Hindlimb muscle (tissue), 1 donor: ENCODE data around the gene NBR1. TPM values are rescaled to one million over a fixed set of nuclear protein-coding genes. Genes with fewer than 3 reads are reported as not detected.

Source experiments
- polyA plus RNA-seq: library from polyadenylated mRNA; unstranded; fragments of 120-200 nt; gene quantifications from one replicate; pipeline ENCODE4 v1.2.1, GENCODE V29; 2013; ENCODE audit not compliant: insufficient read length

NBR1 gene
- polyA plus RNA-seq, 1 donor: 59.3 TPM

Other genes starting within 250 kb of the NBR1 start
- gene AARSD1, start 206.8 kb upstream of the NBR1 start, polyA plus RNA-seq: 56.9 TPM
- gene PTGES3L, start 191.1 kb upstream of the NBR1 start, polyA plus RNA-seq: 69.1 TPM
- gene RUNDC1, start 190.6 kb upstream of the NBR1 start, polyA plus RNA-seq: 9.6 TPM
- gene RPL27, start 172.8 kb upstream of the NBR1 start, polyA plus RNA-seq: 2,367 TPM
- 7.2 TPM for gene IFI35, start 164.4 kb upstream of the NBR1 start, polyA plus RNA-seq
- 68.5 TPM for gene VAT1, start 148.8 kb upstream of the NBR1 start, polyA plus RNA-seq
- gene RND2, start 146.0 kb upstream of the NBR1 start, polyA plus RNA-seq: 0.45 TPM
- gene BRCA1, start 45.9 kb upstream of the NBR1 start, polyA plus RNA-seq: 9.6 TPM
- 9.5 TPM for gene TMEM106A, start 40.7 kb downstream of the NBR1 start, polyA plus RNA-seq
- gene CCDC200, start 57.4 kb downstream of the NBR1 start, polyA plus RNA-seq: 11.2 TPM
- 2.1 TPM for gene RNU2-1, start 62.8 kb downstream of the NBR1 start, polyA plus RNA-seq
- 10.7 TPM for gene ARL4D, start 227.8 kb downstream of the NBR1 start, polyA plus RNA-seq